ENCODE data around the gene TRAF4. TPM values are rescaled to one million over a fixed set of nuclear protein-coding genes. Genes with fewer than 3 reads are reported as not detected.
A peak's percentile ranks its signal among the peaks of the same experiment; 100 is the strongest.

TRAF4 gene
- total and polyA plus RNA-seq, 9 of the 15 experiments (the other 6 are each of a cell fraction or from before 2014, with no cell fraction given), result 2.4 to 147 (median 72.4) TPM

DNA sequence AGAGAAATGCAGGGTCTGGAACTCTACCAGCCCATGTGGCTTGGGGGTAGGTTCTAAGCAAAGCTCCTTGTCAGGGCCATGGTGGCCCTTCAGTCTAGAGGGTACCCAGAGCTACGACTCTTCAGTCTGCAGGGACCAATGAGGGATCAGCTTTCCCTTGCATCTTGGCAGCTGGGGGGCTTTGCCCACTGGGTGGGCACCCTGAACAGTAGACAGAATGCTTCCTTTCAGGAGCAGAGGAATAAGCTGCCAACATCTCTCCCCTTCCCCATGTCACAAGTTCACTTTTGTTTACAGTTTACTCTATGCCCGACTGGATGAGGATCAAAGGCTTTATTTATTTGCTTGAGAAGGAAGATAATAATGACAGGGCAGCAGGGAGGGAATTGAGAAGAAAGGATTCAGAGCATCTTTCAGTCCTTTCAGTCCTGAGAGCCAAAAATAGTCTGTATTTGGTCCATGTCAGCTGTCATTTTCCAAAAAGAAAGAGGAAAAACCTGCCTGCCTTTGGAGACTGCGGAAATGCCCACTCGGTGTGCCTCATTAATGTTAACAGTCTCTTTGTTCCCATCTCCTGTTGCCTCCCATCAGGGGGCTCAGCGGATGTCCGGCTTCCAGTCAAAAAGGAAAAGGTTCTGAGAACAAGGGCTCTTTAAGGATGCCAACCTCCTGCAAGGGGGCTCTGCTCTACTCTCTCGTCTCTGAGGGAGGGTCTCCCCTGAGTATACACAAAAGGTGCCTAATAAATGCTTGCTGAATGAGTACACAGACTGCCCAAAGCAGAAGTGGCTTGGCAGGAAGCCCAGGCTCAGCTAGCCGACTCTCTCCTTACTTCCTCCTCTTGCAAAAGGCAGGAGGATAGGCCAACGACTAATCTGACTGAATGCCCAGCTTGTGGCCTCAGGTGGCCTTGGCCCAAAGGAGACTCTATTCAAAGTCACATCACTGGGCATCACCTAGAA is 17.1 kb downstream of the TRAF4 start:
- CTCF ChIA-PET (ENCODE audit: low intra/inter-chr PET ratio), result no interaction called here
- no TSS peak for BruUV-seq (replicated peaks)
- POLR2A ChIA-PET, result interaction anchor here (0.6 to 2.0 kb wide), 6 partner anchors 8 to 170 kb away, joined by 3 to 14 read pairs (median 4); no protein-coding TSS in a partner anchor
- FAIRE-seq (no peak), DNase-seq (ENCODE audit: extremely low read depth in 1 of 4, low spot score in 3 of 4) (no peak), ATAC-seq (no peak)
- peaks cover 13% of the 10 kb centered on the region for H3K79me2 ChIP-seq (ENCODE audit: control insufficient read depth, insufficient read depth, low read length)
- 0 out of 2 replicates have a peak, but pooled peaks cover 6% of the 10 kb centered on the region for H4K20me1 ChIP-seq (replicated peaks; ENCODE audit: control insufficient read depth, insufficient read depth, low read length)
- in situ Hi-C loops (cut with MboI) (no loop called here), intact Hi-C loops (cut with micrococcal nuclease) (loop anchor here (5.0 kb wide), 1 partner anchor 141 kb away; the partner anchor contains the start of gene DHRS13)
- peaks cover 79% of the 10 kb centered on the region for H3K36me3 ChIP-seq (ENCODE audit: control insufficient read depth, insufficient read depth, low read length)
- no peak overlapping the region for H2AFZ ChIP-seq (ENCODE audit: low read depth, low read length)
- WGBS (ENCODE audit: insufficient coverage, low coverage, missing lambda C conversion rate), result 75% methylated on average over 9 of the region's 9 CpGs
- H3K9ac ChIP-seq (ENCODE audit: insufficient read depth in 1 of 2, low read depth in 2 of 2, low read length in 2 of 2), result peak overlapping the region in 1 of 2 experiments; percentile 24; a peak in 1 of 4 replicates
- H3K9me1 ChIP-seq (ENCODE audit: control insufficient read depth, insufficient read depth, low read length), result peaks cover 3% of the 10 kb centered on the region
- H3K4me3 ChIP-seq, result no peak overlapping the region
- H3K4me1 ChIP-seq (replicated peaks in 1 of 2; ENCODE audit: control insufficient read depth in 2 of 2, insufficient read depth in 2 of 2, low read length in 2 of 2), result peaks cover 3 to 10% of the 10 kb centered on the region in 2 experiments; a peak in 2 of 5 replicates
- no peak overlapping the region for H3K27ac ChIP-seq (ENCODE audit: extremely low read depth, low read depth, low read length)
- no peak overlapping the region for H3K4me2 ChIP-seq (ENCODE audit: insufficient read depth, low read length)
- no peaks in the 10 kb centered on the region for H3K9me3 ChIP-seq (replicated peaks; ENCODE audit: control insufficient read depth, insufficient read depth, low read depth, low read length)
- H3K27me3 ChIP-seq (ENCODE audit: control insufficient read depth in 2 of 2, insufficient read depth in 2 of 2, low read length in 2 of 2), result no peaks in the 10 kb centered on the region
- peak; percentile 31; the same call in 1 of the 2 replicates for TF ChIP-seq NFIC (IDR thresholded peaks at IDR 0.05)
- no peak for TF ChIP-seq ETV1 (tag; conservative IDR thresholded peaks at IDR 0.05; ENCODE audit: low read depth)
- no peak for TF ChIP-seq SUPT5H (IDR thresholded peaks at IDR 0.05)
- TF ChIP-seq ZSCAN32 (CRISPR knock-in tag; IDR thresholded peaks at IDR 0.05), result no peak
- no peak for TF ChIP-seq U2AF2 (optimal IDR thresholded peaks at IDR 0.05; ENCODE audit: low read depth, low read length)
- no peak for TF ChIP-seq SMAD1 (IDR thresholded peaks at IDR 0.05; ENCODE audit: low read depth, low read length, partially characterized antibody)
- no peak for TF ChIP-seq ZNF830 (CRISPR knock-in tag; IDR thresholded peaks at IDR 0.05)
- TF ChIP-seq, protein P1, sequence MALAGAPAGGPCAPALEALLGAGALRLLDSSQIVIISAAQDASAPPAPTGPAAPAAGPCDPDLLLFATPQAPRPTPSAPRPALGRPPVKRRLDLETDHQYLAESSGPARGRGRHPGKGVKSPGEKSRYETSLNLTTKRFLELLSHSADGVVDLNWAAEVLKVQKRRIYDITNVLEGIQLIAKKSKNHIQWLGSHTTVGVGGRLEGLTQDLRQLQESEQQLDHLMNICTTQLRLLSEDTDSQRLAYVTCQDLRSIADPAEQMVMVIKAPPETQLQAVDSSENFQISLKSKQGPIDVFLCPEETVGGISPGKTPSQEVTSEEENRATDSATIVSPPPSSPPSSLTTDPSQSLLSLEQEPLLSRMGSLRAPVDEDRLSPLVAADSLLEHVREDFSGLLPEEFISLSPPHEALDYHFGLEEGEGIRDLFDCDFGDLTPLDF (CRISPR knock-in tag; IDR thresholded peaks at IDR 0.05), result no peak
- no peak for TF ChIP-seq HDAC8 (tag; IDR thresholded peaks at IDR 0.05)
- peak; percentile 86 for TF ChIP-seq ZBTB17 (CRISPR knock-in tag; IDR thresholded peaks at IDR 0.05)
- TF ChIP-seq, protein P2, sequence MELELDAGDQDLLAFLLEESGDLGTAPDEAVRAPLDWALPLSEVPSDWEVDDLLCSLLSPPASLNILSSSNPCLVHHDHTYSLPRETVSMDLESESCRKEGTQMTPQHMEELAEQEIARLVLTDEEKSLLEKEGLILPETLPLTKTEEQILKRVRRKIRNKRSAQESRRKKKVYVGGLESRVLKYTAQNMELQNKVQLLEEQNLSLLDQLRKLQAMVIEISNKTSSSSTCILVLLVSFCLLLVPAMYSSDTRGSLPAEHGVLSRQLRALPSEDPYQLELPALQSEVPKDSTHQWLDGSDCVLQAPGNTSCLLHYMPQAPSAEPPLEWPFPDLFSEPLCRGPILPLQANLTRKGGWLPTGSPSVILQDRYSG (tag; conservative IDR thresholded peaks at IDR 0.05; ENCODE audit: low read depth), result no peak
- TF ChIP-seq HCFC1 (IDR thresholded peaks at IDR 0.05; ENCODE audit: low read depth, low read length), result no peak
- TF ChIP-seq ZNF696 (CRISPR knock-in tag; conservative IDR thresholded peaks at IDR 0.05), result no peak
- no peak for TF ChIP-seq FOXJ3 (CRISPR knock-in tag; IDR thresholded peaks at IDR 0.05)
- no peak for TF ChIP-seq CBX8 (IDR thresholded peaks at IDR 0.05; ENCODE audit: borderline replicate concordance, extremely low read depth, low read depth, low read length, poor library complexity, severe bottlenecking)
- TF ChIP-seq, protein P3, sequence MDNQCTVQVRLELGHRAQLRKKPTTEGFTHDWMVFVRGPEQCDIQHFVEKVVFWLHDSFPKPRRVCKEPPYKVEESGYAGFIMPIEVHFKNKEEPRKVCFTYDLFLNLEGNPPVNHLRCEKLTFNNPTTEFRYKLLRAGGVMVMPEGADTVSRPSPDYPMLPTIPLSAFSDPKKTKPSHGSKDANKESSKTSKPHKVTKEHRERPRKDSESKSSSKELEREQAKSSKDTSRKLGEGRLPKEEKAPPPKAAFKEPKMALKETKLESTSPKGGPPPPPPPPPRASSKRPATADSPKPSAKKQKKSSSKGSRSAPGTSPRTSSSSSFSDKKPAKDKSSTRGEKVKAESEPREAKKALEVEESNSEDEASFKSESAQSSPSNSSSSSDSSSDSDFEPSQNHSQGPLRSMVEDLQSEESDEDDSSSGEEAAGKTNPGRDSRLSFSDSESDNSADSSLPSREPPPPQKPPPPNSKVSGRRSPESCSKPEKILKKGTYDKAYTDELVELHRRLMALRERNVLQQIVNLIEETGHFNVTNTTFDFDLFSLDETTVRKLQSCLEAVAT (IDR thresholded peaks at IDR 0.05), result peak in 1 of 2 experiments; percentile 41; a peak in 1 of 4 replicates
- TF ChIP-seq HMGN3 (IDR thresholded peaks at IDR 0.05; ENCODE audit: borderline replicate concordance, extremely low read depth, insufficient read length, low read depth, low read length), result no peak
- TF ChIP-seq DACH1 (IDR thresholded peaks at IDR 0.05; ENCODE audit: partially characterized antibody), result no peak

Measured in K562 (cell line).